ENCODE data around the gene LIMS2.

The LIMS2 gene

GRCh38 chr2:127673291-127674069 is 1.9 kb downstream of the LIMS2 start:
- TF ChIP-seq ZFX (IDR thresholded peaks at IDR 0.05) (no peak), CTCF (conservative IDR thresholded peaks at IDR 0.05) (no peak)
- H3K27ac ChIP-seq, result no peak overlapping the region

GRCh38 chr2:127672341-127673224 is 2.7 kb downstream of the LIMS2 start:
- TF ChIP-seq ZFX (IDR thresholded peaks at IDR 0.05), result no peak
- TF ChIP-seq CTCF (conservative IDR thresholded peaks at IDR 0.05), result no peak

GRCh38 chr2:127671557-127672302 is 3.6 kb downstream of the LIMS2 start:
- TF ChIP-seq ZFX (IDR thresholded peaks at IDR 0.05) (no peak), CTCF (conservative IDR thresholded peaks at IDR 0.05) (no peak)
- no peak overlapping the region for H3K27ac ChIP-seq

More at GRCh38 chr2:127672341-127673224, 2.7 kb downstream of the LIMS2 start:
- no peak overlapping the region for H3K27ac ChIP-seq

- no peak overlapping the region for H3K27ac ChIP-seq
- no peak for TF ChIP-seq ZFX (IDR thresholded peaks at IDR 0.05)
- no peak for TF ChIP-seq CTCF (conservative IDR thresholded peaks at IDR 0.05)
These were observed 4.4 kb downstream of the LIMS2 start for GRCh38 chr2:127670957-127671290.

- TF ChIP-seq CTCF (conservative IDR thresholded peaks at IDR 0.05) (no peak), ZFX (IDR thresholded peaks at IDR 0.05) (no peak)
- H3K27ac ChIP-seq, result no peak overlapping the region
These were observed 5.0 kb downstream of the LIMS2 start for GRCh38 chr2:127670055-127670956.

- TF ChIP-seq CTCF (conservative IDR thresholded peaks at IDR 0.05), result no peak
- TF ChIP-seq ZFX (IDR thresholded peaks at IDR 0.05), result no peak
- H3K27ac ChIP-seq, result no peak overlapping the region
These were observed 6.3 kb downstream of the LIMS2 start for GRCh38 chr2:127669056-127669455.
